Activated CD8-positive, alpha-beta memory T cell treated with anti-CD3 and anti-CD28 coated beads for 1 hour (primary cell): ENCODE data around the gene UPF1.

Experiments
- DNase-seq, 2 donors: peaks; one replicate each; pipeline ENCODE4 v3.0.0-alpha.2; 2020; ENCODE audit warnings: low read depth in 1 of 2; ENCODE audit errors: extremely low read depth in 1 of 2

The UPF1 gene

GRCh38 chr19:18855647-18856384 lies 24.1 kb downstream of the UPF1 start:
- DNase-seq, result no peak

- DNase-seq, result no peak
Measured at GRCh38 chr19:18856385-18857126, 24.8 kb downstream of the UPF1 start.

GRCh38 chr19:18857223-18857622 lies 25.5 kb downstream of the UPF1 start:
- DNase-seq, result no peak

- DNase-seq, result no peak
Measured at GRCh38 chr19:18858906-18859646, 27.3 kb downstream of the UPF1 start.

GRCh38 chr19:18859676-18860301 lies 28.0 kb downstream of the UPF1 start:
- no peak for DNase-seq

GRCh38 chr19:18860302-18860700 lies 28.5 kb downstream of the UPF1 start:
- no peak for DNase-seq

GRCh38 chr19:18860725-18861124 lies 29.0 kb downstream of the UPF1 start:
- DNase-seq, result no peak

GRCh38 chr19:18861235-18861634 lies 29.5 kb downstream of the UPF1 start:
- no peak for DNase-seq

GRCh38 chr19:18861917-18862316 lies 30.2 kb downstream of the UPF1 start:
- no peak for DNase-seq

- no peak for DNase-seq
Measured at GRCh38 chr19:18862976-18863842, 31.4 kb downstream of the UPF1 start.

- DNase-seq, result no peak
Measured at GRCh38 chr19:18863843-18864362, 32.1 kb downstream of the UPF1 start.

- no peak for DNase-seq
Measured at GRCh38 chr19:18865106-18865972, 33.6 kb downstream of the UPF1 start.

GRCh38 chr19:18865973-18866799 lies 34.4 kb downstream of the UPF1 start:
- DNase-seq, result peak in 1 of 2 donors; percentile 40

GRCh38 chr19:18866800-18867123 lies 35.0 kb downstream of the UPF1 start:
- no peak for DNase-seq

GRCh38 chr19:18867199-18867598 lies 35.4 kb downstream of the UPF1 start:
- DNase-seq, result no peak

GRCh38 chr19:18867751-18868150 lies 36.0 kb downstream of the UPF1 start:
- no peak for DNase-seq

GRCh38 chr19:18868380-18869022 lies 36.7 kb downstream of the UPF1 start:
- no peak for DNase-seq
